Activated naive CD8-positive, alpha-beta T cell treated with anti-CD3 and anti-CD28 coated beads for 36 hours (primary cell): ENCODE results near the gene RLF. TPM values are rescaled to one million over a fixed set of nuclear protein-coding genes. Genes with fewer than 3 reads are reported as not detected.
"Not testable (repeated sequence)": the region's sequence is repeated elsewhere in the genome, so short reads cannot be mapped to it uniquely, and the experiment has no call there.

ENCODE experiments used
- DNase-seq: peaks from one replicate; pipeline ENCODE4 v3.0.0; 2021
- H3K27ac Mint-ChIP-seq: one replicate; pipeline ENCODE4 v1.8.0; 2022; ENCODE audit warnings: mild to moderate bottlenecking, moderate library complexity, mixed read lengths
- H3K27me3 Mint-ChIP-seq: one replicate; pipeline ENCODE4 v1.8.0; 2022; ENCODE audit warnings: mild to moderate bottlenecking, mixed read lengths
- H3K36me3 Mint-ChIP-seq: one replicate; pipeline ENCODE4 v1.8.0; 2021; ENCODE audit warnings: mild to moderate bottlenecking, mixed read lengths
- H3K4me1 Mint-ChIP-seq: one replicate; pipeline ENCODE4 v1.8.0; 2021; ENCODE audit warnings: mixed read lengths
- H3K4me3 Mint-ChIP-seq: one replicate; pipeline ENCODE4 v1.8.0; 2022; ENCODE audit warnings: mild to moderate bottlenecking, moderate library complexity, mixed read lengths
- H3K9me3 Mint-ChIP-seq: one replicate; pipeline ENCODE4 v1.8.0; 2022; ENCODE audit warnings: mixed read lengths
- total RNA-seq, 2 experiments: library from RNA; stranded (reverse); gene quantifications; one replicate each; pipeline ENCODE4 v1.2.3, GENCODE V29; 2021

The RLF gene
- total RNA-seq, 2 experiments from 2014 or later, result 13.6 to 13.7 TPM

GRCh38 chr1:40185951-40186864, 25.0 kb downstream of the RLF start:
- H3K27ac Mint-ChIP-seq, result peak overlapping the region; percentile 76

GRCh38 chr1:40187399-40187798, 26.2 kb downstream of the RLF start:
- H3K9me3 Mint-ChIP-seq, result no peaks in the 10 kb centered on the region
- no peak overlapping the region for H3K27ac Mint-ChIP-seq
- peaks cover 17% of the 10 kb centered on the region for H3K36me3 Mint-ChIP-seq

More at GRCh38 chr1:40185951-40186864, 25.0 kb downstream of the RLF start:
- H3K9me3 Mint-ChIP-seq, result no peaks in the 10 kb centered on the region
- no peak overlapping the region for H3K4me3 Mint-ChIP-seq
- DNase-seq, result peak; percentile 64
- peaks cover 15% of the 10 kb centered on the region for H3K36me3 Mint-ChIP-seq
- no peaks in the 10 kb centered on the region for H3K27me3 Mint-ChIP-seq
- H3K4me1 Mint-ChIP-seq, result peaks cover 46% of the 10 kb centered on the region

GRCh38 chr1:40194639-40195038, 33.5 kb downstream of the RLF start:
- not testable (repeated sequence) for H3K9me3 Mint-ChIP-seq

More at GRCh38 chr1:40187399-40187798, 26.2 kb downstream of the RLF start:
- Mint-ChIP-seq H3K4me1 (peaks cover 46% of the 10 kb centered on the region), H3K27me3 (no peaks in the 10 kb centered on the region), H3K4me3 (no peak overlapping the region)
- no peak for DNase-seq

GRCh38 chr1:40197656-40198055, 36.5 kb downstream of the RLF start:
- Mint-ChIP-seq H3K36me3 (peaks cover 16% of the 10 kb centered on the region), H3K9me3 (no peaks in the 10 kb centered on the region), H3K4me3 (no peak overlapping the region), H3K4me1 (peaks cover 8% of the 10 kb centered on the region), H3K27ac (no peak overlapping the region), H3K27me3 (no peaks in the 10 kb centered on the region)
- DNase-seq, result no peak

More at GRCh38 chr1:40194639-40195038, 33.5 kb downstream of the RLF start:
- H3K4me1 Mint-ChIP-seq, result peaks cover 10% of the 10 kb centered on the region
- peaks cover 22% of the 10 kb centered on the region for H3K36me3 Mint-ChIP-seq
- not testable (repeated sequence) for H3K27me3 Mint-ChIP-seq, DNase-seq, H3K27ac Mint-ChIP-seq, H3K4me3 Mint-ChIP-seq

GRCh38 chr1:40199126-40199525, 37.9 kb downstream of the RLF start:
- Mint-ChIP-seq H3K9me3 (no peaks in the 10 kb centered on the region), H3K4me3 (no peak overlapping the region), H3K4me1 (peaks cover 3% of the 10 kb centered on the region), H3K36me3 (peaks cover 17% of the 10 kb centered on the region), H3K27me3 (no peaks in the 10 kb centered on the region), H3K27ac (no peak overlapping the region)
- DNase-seq, result no peak

- Mint-ChIP-seq H3K36me3 (peaks cover 10% of the 10 kb centered on the region), H3K4me1 (peaks cover 13% of the 10 kb centered on the region), H3K27me3 (no peaks in the 10 kb centered on the region), H3K27ac (no peak overlapping the region), H3K9me3 (no peaks in the 10 kb centered on the region), H3K4me3 (no peak overlapping the region)
- DNase-seq, result no peak
Observed at GRCh38 chr1:40204856-40205255, 43.7 kb downstream of the RLF start.

GRCh38 chr1:40210511-40211204, 49.5 kb downstream of the RLF start:
- H3K36me3 Mint-ChIP-seq, result peaks cover 8% of the 10 kb centered on the region
- H3K9me3 Mint-ChIP-seq, result no peaks in the 10 kb centered on the region
- no peaks in the 10 kb centered on the region for H3K27me3 Mint-ChIP-seq
- H3K27ac Mint-ChIP-seq, result no peak overlapping the region
- H3K4me3 Mint-ChIP-seq, result no peak overlapping the region
- peaks cover 9% of the 10 kb centered on the region for H3K4me1 Mint-ChIP-seq
- DNase-seq, result no peak

GRCh38 chr1:40218333-40218732, 57.1 kb downstream of the RLF start:
- Mint-ChIP-seq H3K27ac (peak overlapping the region; percentile 57), H3K36me3 (peaks cover 31% of the 10 kb centered on the region), H3K27me3 (no peaks in the 10 kb centered on the region), H3K4me3 (no peak overlapping the region), H3K4me1 (peaks cover 40% of the 10 kb centered on the region), H3K9me3 (no peaks in the 10 kb centered on the region)
- DNase-seq, result no peak

GRCh38 chr1:40221471-40221905, 60.3 kb downstream of the RLF start:
- H3K27me3 Mint-ChIP-seq, H3K27ac Mint-ChIP-seq, H3K9me3 Mint-ChIP-seq, H3K4me3 Mint-ChIP-seq, DNase-seq: not testable (repeated sequence)
- Mint-ChIP-seq H3K36me3 (peaks cover 31% of the 10 kb centered on the region), H3K4me1 (peaks cover 44% of the 10 kb centered on the region)

- Mint-ChIP-seq H3K4me3 (no peak overlapping the region), H3K4me1 (peaks cover 41% of the 10 kb centered on the region), H3K27me3 (no peaks in the 10 kb centered on the region), H3K9me3 (no peaks in the 10 kb centered on the region), H3K36me3 (peaks cover 28% of the 10 kb centered on the region), H3K27ac (no peak overlapping the region)
- no peak for DNase-seq
Observed at GRCh38 chr1:40221977-40222772, 61.0 kb downstream of the RLF start.

- H3K27me3 Mint-ChIP-seq, result no peaks in the 10 kb centered on the region
- H3K36me3 Mint-ChIP-seq, result peaks cover 24% of the 10 kb centered on the region
- H3K4me3 Mint-ChIP-seq, result no peak overlapping the region
- no peaks in the 10 kb centered on the region for H3K9me3 Mint-ChIP-seq
- H3K27ac Mint-ChIP-seq, result peak overlapping the region; percentile 42
- DNase-seq, result peak; percentile 18
- peaks cover 32% of the 10 kb centered on the region for H3K4me1 Mint-ChIP-seq
Observed at GRCh38 chr1:40224040-40224439, 62.9 kb downstream of the RLF start.

- no peak for DNase-seq
- Mint-ChIP-seq H3K27ac (peak overlapping the region; percentile 43), H3K9me3 (no peaks in the 10 kb centered on the region)
Observed at GRCh38 chr1:40226192-40226591, 65.0 kb downstream of the RLF start.

GRCh38 chr1:40232444-40232843, 71.3 kb downstream of the RLF start:
- no peak overlapping the region for H3K27ac Mint-ChIP-seq
- H3K4me1 Mint-ChIP-seq, result peaks cover 27% of the 10 kb centered on the region
- H3K9me3 Mint-ChIP-seq, result no peaks in the 10 kb centered on the region
- peak; percentile 73 for DNase-seq
- H3K4me3 Mint-ChIP-seq, result no peak overlapping the region
- no peaks in the 10 kb centered on the region for H3K27me3 Mint-ChIP-seq
- H3K36me3 Mint-ChIP-seq, result peaks cover 59% of the 10 kb centered on the region

More at GRCh38 chr1:40226192-40226591, 65.0 kb downstream of the RLF start:
- Mint-ChIP-seq H3K4me1 (peaks cover 29% of the 10 kb centered on the region), H3K27me3 (no peaks in the 10 kb centered on the region), H3K4me3 (no peak overlapping the region), H3K36me3 (peaks cover 28% of the 10 kb centered on the region)

GRCh38 chr1:40239626-40240025, 78.4 kb downstream of the RLF start:
- H3K4me3 Mint-ChIP-seq, result no peak overlapping the region
- no peaks in the 10 kb centered on the region for H3K27me3 Mint-ChIP-seq
- H3K36me3 Mint-ChIP-seq, result peaks cover 49% of the 10 kb centered on the region
- H3K4me1 Mint-ChIP-seq, result peaks cover 28% of the 10 kb centered on the region
- H3K27ac Mint-ChIP-seq, result no peak overlapping the region
- no peak for DNase-seq
- no peaks in the 10 kb centered on the region for H3K9me3 Mint-ChIP-seq

GRCh38 chr1:40240390-40240789, 79.2 kb downstream of the RLF start:
- no peak for DNase-seq
- Mint-ChIP-seq H3K27me3 (no peaks in the 10 kb centered on the region), H3K9me3 (no peaks in the 10 kb centered on the region), H3K4me3 (no peak overlapping the region), H3K4me1 (peaks cover 32% of the 10 kb centered on the region), H3K27ac (no peak overlapping the region), H3K36me3 (peaks cover 46% of the 10 kb centered on the region)
